HT-29 (cell line): ENCODE data around the gene ARL8A. TPM values are rescaled to one million over a fixed set of nuclear protein-coding genes. Genes with fewer than 3 reads are reported as not detected.

ENCODE experiments used
- small RNA-seq: library from RNA; depleted of rRNA; stranded (forward); fragments of <200 nt; gene quantifications from one replicate; pipeline ENCODE3, GENCODE V24; 2014
- total RNA-seq: library from RNA; depleted of rRNA; stranded (reverse); fragments of >200 nt; shearing (Covaris generic); gene quantifications from 2 replicates; pipeline ENCODE4 v1.2.3, GENCODE V29; 2014; rRNA removed

ARL8A gene
- total RNA-seq, 1 experiment from 2014 or later, result 21.2 TPM

Small RNAs within 50 kb of the gene (small RNA-seq; reads per million reads assigned to genes)
- gene CRIP1P3, result not detected

Other genes with a start within 250 kb of the ARL8A start
- not detected in 2 replicates for gene LMOD1, start 198.2 kb downstream of the ARL8A start, total RNA-seq
- gene TIMM17A, start 189.2 kb downstream of the ARL8A start, total RNA-seq, result 39.2 and 39.9 TPM in 2 replicates
- gene RNPEP, start 162.1 kb downstream of the ARL8A start, total RNA-seq, result 131 and 140 TPM in 2 replicates
- 812 and 1,050 TPM in 2 replicates for gene ELF3, start 134.2 kb downstream of the ARL8A start, total RNA-seq
- 0.69 TPM in 1 of 2 replicates, not detected in the other for gene GPR37L1, start 21.8 kb downstream of the ARL8A start, total RNA-seq
- 16.3 and 16.8 TPM in 2 replicates for gene PTPN7, start 15.9 kb upstream of the ARL8A start, total RNA-seq
- 0.18 and 0.42 TPM in 2 replicates for gene LGR6, start 49.1 kb upstream of the ARL8A start, total RNA-seq
- gene UBE2T, start 197.2 kb upstream of the ARL8A start, total RNA-seq, result 83.1 and 95.1 TPM in 2 replicates
- 13.7 and 18.7 TPM in 2 replicates for gene PPP1R12B, start 204.0 kb upstream of the ARL8A start, total RNA-seq